NCI-H774 (cell line): ENCODE data around the gene SPATA31A1.
"Not testable (repeated sequence)": the region's sequence is repeated elsewhere in the genome, so short reads cannot be mapped to it uniquely, and the experiment has no call there.

Source experiments
- DNase-seq: peaks from one replicate; lab custom pipeline; 2025; lab: John Stamatoyannopoulos, UW

SPATA31A1 gene

GRCh38 chr9:39355369-39355768 lies at the start of gene SPATA31A1:
SPATA31A1 (plus strand) TSS chr9:39355669; CDS start chr9:39355731, 62 bp downstream.
- not testable (repeated sequence) for DNase-seq

DNA sequence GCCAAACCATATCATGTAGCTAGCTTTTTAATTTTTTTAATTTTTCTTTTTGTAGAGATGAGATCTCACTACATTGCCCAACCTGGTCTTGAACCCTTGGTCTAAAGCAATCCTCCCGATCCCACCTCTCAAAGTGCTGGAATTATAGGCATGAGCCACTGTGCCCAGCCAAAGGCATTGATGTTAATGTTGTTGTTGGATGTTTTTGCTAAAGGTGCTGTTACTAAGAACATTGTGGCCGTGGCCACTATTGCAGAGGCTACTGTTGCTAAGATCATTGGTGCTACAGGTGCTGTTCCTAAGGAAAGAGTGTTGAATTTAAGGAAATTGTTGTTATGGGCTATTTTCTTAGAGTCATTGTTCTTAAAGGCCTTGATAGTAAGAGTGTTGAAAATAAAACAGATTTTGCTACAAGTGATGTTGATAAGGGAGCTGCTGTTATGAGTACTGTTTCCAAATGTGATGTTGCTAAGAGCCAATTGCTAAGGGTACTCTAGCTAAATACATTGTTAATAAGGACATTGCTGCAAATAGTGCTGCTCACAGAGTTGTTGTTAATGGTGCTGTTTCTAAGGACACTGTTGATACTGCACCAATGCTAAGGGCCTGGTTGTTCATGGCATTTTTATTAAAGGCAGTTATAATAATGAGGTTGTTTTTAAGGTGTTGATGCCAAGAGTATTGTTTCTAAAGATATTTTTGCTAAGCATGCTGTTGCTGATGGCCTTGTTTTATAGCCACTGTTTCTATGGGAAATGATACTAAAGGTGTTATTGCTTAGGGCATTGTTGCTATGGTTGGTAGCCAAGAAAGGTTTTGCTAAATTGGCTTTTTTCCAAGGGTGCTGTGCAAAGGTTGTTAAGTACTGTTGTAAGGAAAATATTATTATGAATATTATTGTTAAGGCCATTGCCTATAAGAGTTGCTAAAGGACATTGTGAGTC lies 52.1 kb downstream of the SPATA31A1 start:
- DNase-seq: not testable (repeated sequence)

DNA sequence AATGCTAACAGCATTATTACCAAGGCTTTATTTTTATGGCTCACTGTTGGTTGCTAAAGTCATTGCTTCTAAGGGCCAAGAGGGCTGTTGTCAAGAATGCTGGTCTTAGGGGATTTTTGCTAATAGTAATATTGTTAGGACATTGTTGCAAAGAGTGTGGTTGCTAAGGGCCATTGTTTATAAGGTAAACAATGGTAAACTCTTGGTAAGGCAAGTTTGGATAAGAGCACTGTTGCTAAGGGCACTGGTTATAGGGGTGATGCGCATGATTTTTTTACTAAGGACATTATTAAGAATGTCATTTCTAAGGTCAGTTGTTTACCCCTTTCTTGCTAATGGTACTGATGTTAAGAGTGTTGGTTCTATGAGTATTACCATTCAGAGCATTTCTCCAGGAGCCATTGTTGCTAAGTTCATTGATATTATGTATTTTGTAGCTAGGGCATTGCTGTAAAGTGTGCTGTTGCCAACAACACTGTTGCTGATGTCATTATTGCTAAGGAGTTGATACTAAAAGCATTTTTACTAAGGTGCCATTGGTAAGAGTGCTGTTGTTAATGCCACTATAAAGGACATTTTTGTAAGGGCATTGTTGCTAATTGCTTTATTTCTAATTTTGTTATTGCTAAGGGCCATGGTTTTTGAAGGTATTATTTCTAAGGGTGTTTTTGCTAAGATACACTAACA lies 55.9 kb downstream of the SPATA31A1 start:
- DNase-seq: not testable (repeated sequence)
